NCI-H748 (cell line): ENCODE results near the gene STOM.

ENCODE experiments used
- DNase-seq: peaks from one replicate; lab custom pipeline; 2025; ENCODE audit not compliant: unreplicated experiment; lab: John Stamatoyannopoulos, UW

Gene STOM

GRCh38 chr9:121323449-121324151 is 46.5 kb downstream of the STOM start:
- DNase-seq: no peak

GRCh38 chr9:121322737-121323448 is 47.2 kb downstream of the STOM start:
- no peak for DNase-seq

GRCh38 chr9:121322037-121322736 is 47.9 kb downstream of the STOM start:
- DNase-seq: no peak

GRCh38 chr9:121321016-121321503 is 49.0 kb downstream of the STOM start:
- DNase-seq: no peak

- DNase-seq: no peak
Observed at GRCh38 chr9:121319383-121319780, 50.7 kb downstream of the STOM start.

- no peak for DNase-seq
Observed at GRCh38 chr9:121318631-121319382, 51.2 kb downstream of the STOM start.

GRCh38 chr9:121317737-121318630 is 52.1 kb downstream of the STOM start:
- DNase-seq: no peak

GRCh38 chr9:121316852-121317373 is 53.1 kb downstream of the STOM start:
- DNase-seq: no peak

GRCh38 chr9:121316378-121316777 is 53.7 kb downstream of the STOM start:
- DNase-seq: no peak

GRCh38 chr9:121313458-121314152 is 56.4 kb downstream of the STOM start:
- no peak for DNase-seq

- no peak for DNase-seq
Observed at GRCh38 chr9:121312169-121312568, 57.9 kb downstream of the STOM start.

- DNase-seq: no peak
Observed at GRCh38 chr9:121310571-121310970, 59.5 kb downstream of the STOM start.

- DNase-seq: no peak
Observed at GRCh38 chr9:121309833-121310425, 60.1 kb downstream of the STOM start.

GRCh38 chr9:121309171-121309570 is 60.9 kb downstream of the STOM start:
- DNase-seq: no peak

- DNase-seq: no peak
Observed at GRCh38 chr9:121308765-121309164, 61.3 kb downstream of the STOM start.

- no peak for DNase-seq
Observed at GRCh38 chr9:121307976-121308375, 62.1 kb downstream of the STOM start.

- no peak for DNase-seq
Observed at GRCh38 chr9:121305269-121305994, 64.6 kb downstream of the STOM start.

GRCh38 chr9:121304707-121305106 is 65.3 kb downstream of the STOM start:
- DNase-seq: no peak
